SK-N-SH treated with all-trans-retinoic acid at 6 μM for 48 hours (cell line): Measurements from ENCODE around the gene CRYGC.
"Not testable (repeated sequence)": the region's sequence is repeated elsewhere in the genome, so short reads cannot be mapped to it uniquely, and the experiment has no call there.

ENCODE experiments used
- ATAC-seq: fragments of 200-7000 bp; cut with Tn5 transposase; 3 replicates; pipeline ENCODE4 v1.9.1; 2020; ENCODE audit warnings: mild to moderate bottlenecking, moderate library complexity
- ARNTL ChIP-seq: fragments of 450-650 bp; formaldehyde crosslinking; IDR thresholded peaks from 2 replicates; pipeline ENCODE4 v1.5.0; 2020; ENCODE audit warnings: low read depth, mild to moderate bottlenecking, moderate library complexity, borderline replicate concordance
- BACH2 ChIP-seq: fragments of 250-450 bp; sonication (Bioruptor Pico); IDR thresholded peaks from 2 replicates; pipeline ENCODE4 v1.9.0; 2021; ENCODE audit warnings: mild to moderate bottlenecking, borderline replicate concordance
- CSDC2 ChIP-seq: fragments of 250-450 bp; sonication (Bioruptor Pico); IDR thresholded peaks from 2 replicates; pipeline ENCODE4 v1.5.0; 2020; ENCODE audit warnings: mild to moderate bottlenecking, moderate library complexity
- ESRRG ChIP-seq: fragments of 250-450 bp; sonication (Bioruptor Pico); IDR thresholded peaks from 2 replicates; pipeline ENCODE4 v1.6.1; 2021; ENCODE audit warnings: mild to moderate bottlenecking
- GLIS3 ChIP-seq: fragments of 250-450 bp; sonication (Bioruptor Pico); IDR thresholded peaks from 2 replicates; pipeline ENCODE4 v1.5.0; 2020; ENCODE audit warnings: mild to moderate bottlenecking, moderate library complexity
- ISL1 ChIP-seq: fragments of 250-450 bp; sonication (Bioruptor Pico); IDR thresholded peaks from 2 replicates; pipeline ENCODE4 v2.1.2; 2022; ENCODE audit warnings: mild to moderate bottlenecking, moderate library complexity
- OSR1 ChIP-seq: fragments of 250-450 bp; sonication (Bioruptor Pico); IDR thresholded peaks from 2 replicates; pipeline ENCODE4 v1.8.0; 2022; ENCODE audit warnings: moderate library complexity, mild to moderate bottlenecking, inconsistent platforms
- POU6F1 ChIP-seq: fragments of 250-450 bp; sonication (Bioruptor Pico); IDR thresholded peaks from 2 replicates; pipeline ENCODE4 v1.8.0; 2021; ENCODE audit warnings: low read depth, mild to moderate bottlenecking, moderate library complexity, borderline replicate concordance
- PPARA ChIP-seq: fragments of 250-450 bp; sonication (Bioruptor Pico); IDR thresholded peaks from 2 replicates; pipeline ENCODE4 v1.5.0; 2020; ENCODE audit warnings: mild to moderate bottlenecking, borderline replicate concordance
- RARB ChIP-seq: fragments of 250-450 bp; sonication (Bioruptor Pico); IDR thresholded peaks from 2 replicates; pipeline ENCODE4 v1.8.0; 2021; ENCODE audit warnings: mild to moderate bottlenecking, moderate library complexity
- SNAI2 ChIP-seq: fragments of 250-450 bp; sonication (Bioruptor Pico); IDR thresholded peaks from 2 replicates; pipeline ENCODE4 v1.5.0; 2020; ENCODE audit warnings: mild to moderate bottlenecking, moderate library complexity
- TCF4 ChIP-seq: fragments of 250-450 bp; sonication (Bioruptor Pico); IDR thresholded peaks from 2 replicates; pipeline ENCODE4 v1.8.0; 2021; ENCODE audit warnings: mild to moderate bottlenecking, moderate library complexity, borderline replicate concordance
- TOX ChIP-seq: fragments of 250-450 bp; sonication (Bioruptor Pico); IDR thresholded peaks from 2 replicates; pipeline ENCODE4 v1.8.0; 2021; ENCODE audit warnings: mild to moderate bottlenecking, moderate library complexity, borderline replicate concordance
- ZC3H10 ChIP-seq: fragments of 250-450 bp; sonication (Bioruptor Pico); IDR thresholded peaks from 2 replicates; pipeline ENCODE4 v1.5.1; 2021; ENCODE audit warnings: mild to moderate bottlenecking, moderate library complexity
- ZFP3 ChIP-seq: fragments of 250-450 bp; sonication (Bioruptor Pico); IDR thresholded peaks from 2 replicates; pipeline ENCODE4 v1.5.0; 2020; ENCODE audit warnings: mild to moderate bottlenecking, moderate library complexity
- ZFP30 ChIP-seq: fragments of 450-650 bp; formaldehyde crosslinking; IDR thresholded peaks from 2 replicates; pipeline ENCODE4 v1.5.0; 2022; ENCODE audit warnings: mild to moderate bottlenecking, moderate library complexity
- ZNF565 ChIP-seq: fragments of 450-650 bp; formaldehyde crosslinking; conservative IDR thresholded peaks from 2 replicates; pipeline ENCODE4 v1.5.0; 2020; ENCODE audit warnings: low read depth, mild to moderate bottlenecking, moderate library complexity
- ZNF70 ChIP-seq: fragments of 450-650 bp; formaldehyde crosslinking; IDR thresholded peaks from 2 replicates; pipeline ENCODE4 v1.5.0; 2020; ENCODE audit warnings: mild to moderate bottlenecking, moderate library complexity
- ZNF8 ChIP-seq: fragments of 450-650 bp; formaldehyde crosslinking; IDR thresholded peaks from 2 replicates; pipeline ENCODE4 v1.5.0; 2020; ENCODE audit warnings: mild to moderate bottlenecking, moderate library complexity
- TF ChIP-seq, protein P1 (sequence below): fragments of 250-450 bp; sonication (Bioruptor Pico); IDR thresholded peaks from 2 replicates; pipeline ENCODE4 v1.8.0; 2020; ENCODE audit warnings: mild to moderate bottlenecking, moderate library complexity, borderline replicate concordance
- TF ChIP-seq, protein P2 (sequence below): fragments of 250-450 bp; sonication (Bioruptor Pico); IDR thresholded peaks from 2 replicates; pipeline ENCODE4 v1.5.1; 2021; ENCODE audit warnings: mild to moderate bottlenecking, moderate library complexity
- TF ChIP-seq, protein P3 (sequence below): fragments of 250-450 bp; sonication (Bioruptor Pico); IDR thresholded peaks from 2 replicates; pipeline ENCODE4 v1.5.0; 2020; ENCODE audit warnings: mild to moderate bottlenecking, moderate library complexity

The CRYGC gene

DNA sequence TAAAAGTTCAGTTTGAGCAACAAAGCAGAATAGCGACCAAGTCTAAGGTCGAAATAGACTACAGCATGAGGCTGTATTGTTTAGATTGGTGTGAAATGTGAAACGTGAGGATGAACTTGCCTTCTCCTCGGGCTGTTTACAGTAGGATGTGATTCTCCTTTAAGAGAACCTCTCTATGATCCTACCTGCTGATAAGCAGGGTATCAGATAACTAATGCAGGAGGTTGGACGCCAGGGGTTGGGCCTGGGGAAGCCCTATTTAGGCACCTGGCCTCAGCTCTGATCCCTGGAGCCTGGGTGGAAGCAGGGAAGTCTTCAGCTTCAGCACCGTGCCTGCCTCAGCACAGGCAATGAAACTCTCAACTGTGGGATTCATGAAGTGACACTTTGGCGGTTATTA, 16.7 kb downstream of the CRYGC start (continued):
- TF ChIP-seq PPARA (CRISPR knock-in tag) (no peak), ZNF70 (CRISPR knock-in tag) (no peak)
- TF ChIP-seq, all 23 proteins: peak for 0

DNA sequence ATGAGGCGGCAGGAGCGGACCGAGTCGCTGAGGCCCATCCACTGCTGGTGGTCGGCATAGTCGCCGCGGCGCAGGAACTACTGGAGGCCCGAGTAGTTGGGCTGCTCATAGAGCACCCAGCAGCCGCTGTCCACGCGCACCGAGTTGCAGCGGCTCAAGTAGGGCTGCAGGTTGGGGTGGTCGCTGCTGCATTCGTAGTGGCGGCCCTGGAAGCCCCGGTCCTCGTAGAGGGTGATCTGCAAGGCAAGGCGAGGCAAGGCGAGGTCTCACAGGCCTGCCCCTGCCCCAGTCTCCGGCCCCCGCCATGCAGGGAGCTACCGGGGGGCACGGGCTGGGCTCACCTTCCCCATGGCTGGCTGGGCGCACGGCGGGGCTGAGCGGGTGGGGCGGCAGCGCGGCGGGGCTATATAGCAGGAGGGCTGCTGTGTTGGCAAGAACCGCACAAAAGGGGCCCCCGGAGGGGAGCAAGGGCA, 17.3 kb downstream of the CRYGC start:
- ATAC-seq, result not testable (repeated sequence)

GRCh38 chr2:208103616-208104015, 26.0 kb downstream of the CRYGC start:
- no peak for ATAC-seq
- TF ChIP-seq ARNTL (CRISPR knock-in tag), result no peak
- TF ChIP-seq ZNF565 (CRISPR knock-in tag), result no peak
- TF ChIP-seq TCF4 (CRISPR knock-in tag), result no peak
- TF ChIP-seq CSDC2 (CRISPR knock-in tag), result no peak
- TF ChIP-seq ZFP3 (CRISPR knock-in tag), result no peak
- TF ChIP-seq ESRRG (CRISPR knock-in tag), result no peak
- TF ChIP-seq ZC3H10 (CRISPR knock-in tag), result no peak
- TF ChIP-seq, protein P1, sequence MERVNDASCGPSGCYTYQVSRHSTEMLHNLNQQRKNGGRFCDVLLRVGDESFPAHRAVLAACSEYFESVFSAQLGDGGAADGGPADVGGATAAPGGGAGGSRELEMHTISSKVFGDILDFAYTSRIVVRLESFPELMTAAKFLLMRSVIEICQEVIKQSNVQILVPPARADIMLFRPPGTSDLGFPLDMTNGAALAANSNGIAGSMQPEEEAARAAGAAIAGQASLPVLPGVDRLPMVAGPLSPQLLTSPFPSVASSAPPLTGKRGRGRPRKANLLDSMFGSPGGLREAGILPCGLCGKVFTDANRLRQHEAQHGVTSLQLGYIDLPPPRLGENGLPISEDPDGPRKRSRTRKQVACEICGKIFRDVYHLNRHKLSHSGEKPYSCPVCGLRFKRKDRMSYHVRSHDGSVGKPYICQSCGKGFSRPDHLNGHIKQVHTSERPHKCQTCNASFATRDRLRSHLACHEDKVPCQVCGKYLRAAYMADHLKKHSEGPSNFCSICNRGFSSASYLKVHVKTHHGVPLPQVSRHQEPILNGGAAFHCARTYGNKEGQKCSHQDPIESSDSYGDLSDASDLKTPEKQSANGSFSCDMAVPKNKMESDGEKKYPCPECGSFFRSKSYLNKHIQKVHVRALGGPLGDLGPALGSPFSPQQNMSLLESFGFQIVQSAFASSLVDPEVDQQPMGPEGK, result no peak
- no peak for TF ChIP-seq OSR1 (CRISPR knock-in tag)
- TF ChIP-seq POU6F1, result no peak
- TF ChIP-seq ZFP30, result no peak
- TF ChIP-seq GLIS3 (CRISPR knock-in tag), result no peak
- no peak for TF ChIP-seq ZNF70 (CRISPR knock-in tag)
- no peak for TF ChIP-seq ISL1
- TF ChIP-seq RARB, result no peak

GRCh38 chr2:208101716-208102631, 27.7 kb downstream of the CRYGC start:
- ATAC-seq, result peak; percentile 95
- no peak for TF ChIP-seq SNAI2
- no peak for TF ChIP-seq OSR1 (CRISPR knock-in tag)
- TF ChIP-seq ZFP30, result no peak
- TF ChIP-seq ISL1, result no peak
- TF ChIP-seq ZC3H10 (CRISPR knock-in tag), result no peak
- no peak for TF ChIP-seq TCF4 (CRISPR knock-in tag)
- no peak for TF ChIP-seq GLIS3 (CRISPR knock-in tag)
- TF ChIP-seq PPARA (CRISPR knock-in tag), result no peak
- no peak for TF ChIP-seq BACH2 (CRISPR knock-in tag)
- TF ChIP-seq ZNF8 (CRISPR knock-in tag), result no peak
- TF ChIP-seq, protein P2, sequence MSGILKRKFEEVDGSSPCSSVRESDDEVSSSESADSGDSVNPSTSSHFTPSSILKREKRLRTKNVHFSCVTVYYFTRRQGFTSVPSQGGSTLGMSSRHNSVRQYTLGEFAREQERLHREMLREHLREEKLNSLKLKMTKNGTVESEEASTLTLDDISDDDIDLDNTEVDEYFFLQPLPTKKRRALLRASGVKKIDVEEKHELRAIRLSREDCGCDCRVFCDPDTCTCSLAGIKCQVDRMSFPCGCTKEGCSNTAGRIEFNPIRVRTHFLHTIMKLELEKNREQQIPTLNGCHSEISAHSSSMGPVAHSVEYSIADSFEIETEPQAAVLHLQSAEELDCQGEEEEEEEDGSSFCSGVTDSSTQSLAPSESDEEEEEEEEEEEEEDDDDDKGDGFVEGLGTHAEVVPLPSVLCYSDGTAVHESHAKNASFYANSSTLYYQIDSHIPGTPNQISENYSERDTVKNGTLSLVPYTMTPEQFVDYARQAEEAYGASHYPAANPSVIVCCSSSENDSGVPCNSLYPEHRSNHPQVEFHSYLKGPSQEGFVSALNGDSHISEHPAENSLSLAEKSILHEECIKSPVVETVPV, result no peak
- TF ChIP-seq, protein P3, sequence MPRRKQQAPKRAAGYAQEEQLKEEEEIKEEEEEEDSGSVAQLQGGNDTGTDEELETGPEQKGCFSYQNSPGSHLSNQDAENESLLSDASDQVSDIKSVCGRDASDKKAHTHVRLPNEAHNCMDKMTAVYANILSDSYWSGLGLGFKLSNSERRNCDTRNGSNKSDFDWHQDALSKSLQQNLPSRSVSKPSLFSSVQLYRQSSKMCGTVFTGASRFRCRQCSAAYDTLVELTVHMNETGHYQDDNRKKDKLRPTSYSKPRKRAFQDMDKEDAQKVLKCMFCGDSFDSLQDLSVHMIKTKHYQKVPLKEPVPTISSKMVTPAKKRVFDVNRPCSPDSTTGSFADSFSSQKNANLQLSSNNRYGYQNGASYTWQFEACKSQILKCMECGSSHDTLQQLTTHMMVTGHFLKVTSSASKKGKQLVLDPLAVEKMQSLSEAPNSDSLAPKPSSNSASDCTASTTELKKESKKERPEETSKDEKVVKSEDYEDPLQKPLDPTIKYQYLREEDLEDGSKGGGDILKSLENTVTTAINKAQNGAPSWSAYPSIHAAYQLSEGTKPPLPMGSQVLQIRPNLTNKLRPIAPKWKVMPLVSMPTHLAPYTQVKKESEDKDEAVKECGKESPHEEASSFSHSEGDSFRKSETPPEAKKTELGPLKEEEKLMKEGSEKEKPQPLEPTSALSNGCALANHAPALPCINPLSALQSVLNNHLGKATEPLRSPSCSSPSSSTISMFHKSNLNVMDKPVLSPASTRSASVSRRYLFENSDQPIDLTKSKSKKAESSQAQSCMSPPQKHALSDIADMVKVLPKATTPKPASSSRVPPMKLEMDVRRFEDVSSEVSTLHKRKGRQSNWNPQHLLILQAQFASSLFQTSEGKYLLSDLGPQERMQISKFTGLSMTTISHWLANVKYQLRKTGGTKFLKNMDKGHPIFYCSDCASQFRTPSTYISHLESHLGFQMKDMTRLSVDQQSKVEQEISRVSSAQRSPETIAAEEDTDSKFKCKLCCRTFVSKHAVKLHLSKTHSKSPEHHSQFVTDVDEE (CRISPR knock-in tag), result no peak
- TF ChIP-seq ESRRG (CRISPR knock-in tag), result no peak
- TF ChIP-seq, protein P1, result no peak
- no peak for TF ChIP-seq RARB
- TF ChIP-seq ZFP3 (CRISPR knock-in tag), result no peak
- no peak for TF ChIP-seq TOX (CRISPR knock-in tag)
- no peak for TF ChIP-seq ZNF70 (CRISPR knock-in tag)
- TF ChIP-seq ZNF565 (CRISPR knock-in tag), result no peak
- TF ChIP-seq, all 23 proteins: peak for 0
